Hippocampal formation (tissue), 2 donors: ENCODE measurements around the gene SLC30A10.
"Not testable (repeated sequence)": the region's sequence is repeated elsewhere in the genome, so short reads cannot be mapped to it uniquely, and the experiment has no call there.

Source experiments
- DNase-seq, 2 donors: peaks; one replicate each; lab custom pipeline; 2025; lab: John Stamatoyannopoulos, UW

SLC30A10 gene

DNA sequence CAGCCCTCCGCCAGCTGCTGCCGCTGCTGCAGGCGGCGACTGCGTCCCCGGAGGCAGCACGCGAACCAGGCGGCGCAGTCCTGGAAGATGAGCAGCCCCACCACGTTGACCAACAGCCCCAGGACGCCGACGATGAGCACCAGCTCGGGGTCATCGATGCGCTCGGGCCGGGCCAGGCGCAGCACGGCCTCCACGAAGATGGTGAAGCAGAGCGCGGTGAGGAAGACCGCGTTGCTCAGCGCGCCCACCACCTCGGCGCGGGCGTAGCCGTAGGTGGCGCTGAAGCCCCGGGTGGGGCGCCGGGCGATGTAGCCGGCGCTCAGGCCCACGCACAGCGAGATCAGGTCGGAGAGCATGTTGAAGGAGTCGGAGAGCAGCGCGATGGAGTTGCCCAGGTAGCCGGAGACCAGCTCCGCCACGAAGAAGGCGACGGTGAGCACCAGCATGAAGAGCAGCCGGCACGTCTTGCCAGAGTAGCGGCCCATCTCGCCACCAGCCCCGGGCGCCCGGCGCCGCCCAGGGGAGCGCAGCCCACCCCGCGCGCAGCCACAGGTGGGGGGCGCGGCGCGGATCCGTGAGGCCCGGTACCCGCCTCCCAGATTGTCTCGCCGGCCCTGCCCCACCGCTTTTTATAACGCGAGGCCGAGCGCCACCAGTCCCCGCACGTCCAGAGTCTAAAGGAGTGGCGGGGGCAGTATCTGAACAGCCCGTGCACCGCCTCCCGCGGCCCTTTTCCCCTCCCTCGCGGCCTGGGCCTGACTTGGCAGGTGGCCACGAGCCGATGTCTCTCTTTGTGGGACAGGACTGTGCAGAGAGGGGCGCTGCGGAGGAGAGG, at the start of gene SLC30A10:
SLC30A10 (minus strand) TSS at position 602 of the 835 bp plus-strand sequence; CDS start at position 485, 117 bp downstream.
- DNase-seq: peak in 1 of 2 donors; percentile 17

GRCh38 chr1:219973213-219973612, 44.9 kb upstream of the SLC30A10 start:
- no peak for DNase-seq

GRCh38 chr1:219967361-219967760, 39.0 kb upstream of the SLC30A10 start:
- no peak for DNase-seq

GRCh38 chr1:219966071-219966349, 37.7 kb upstream of the SLC30A10 start:
- DNase-seq: no peak

GRCh38 chr1:219965285-219966070, 37.1 kb upstream of the SLC30A10 start:
- DNase-seq: no peak

GRCh38 chr1:219963432-219963831, 35.1 kb upstream of the SLC30A10 start:
- DNase-seq: no peak

GRCh38 chr1:219961684-219962083, 33.3 kb upstream of the SLC30A10 start:
- no peak for DNase-seq

DNA sequence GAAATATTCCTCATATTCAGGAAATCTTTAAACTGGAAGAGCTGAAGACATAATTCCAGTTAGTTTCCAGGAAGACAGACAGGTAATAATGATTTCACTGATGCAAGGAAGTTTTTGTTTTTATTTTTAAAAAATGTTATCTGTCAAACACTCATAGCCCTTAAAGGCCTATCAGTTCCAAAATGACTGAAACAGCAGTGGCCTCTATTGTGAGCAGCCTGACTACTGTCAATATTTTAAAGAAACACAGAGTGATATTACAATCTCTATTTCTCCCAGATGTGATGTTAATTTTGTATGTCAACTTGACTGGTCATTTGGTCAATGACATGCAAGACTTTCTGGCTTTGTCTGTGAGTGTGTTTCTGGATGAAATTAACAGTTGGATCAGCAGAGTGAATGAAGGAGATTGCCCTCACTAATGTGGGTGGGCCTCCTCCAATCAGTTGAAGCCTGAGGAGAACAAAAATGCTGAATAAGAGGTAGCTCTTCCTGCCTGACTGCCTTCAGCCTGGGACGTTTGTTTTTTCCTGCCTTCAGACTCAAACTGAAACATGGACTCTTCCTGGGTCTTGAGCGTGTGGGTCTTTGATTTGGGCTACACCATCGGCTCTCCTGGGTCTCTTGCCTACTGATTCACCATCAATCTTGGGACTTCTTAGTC, 31.3 kb upstream of the SLC30A10 start:
- no peak for DNase-seq

DNA sequence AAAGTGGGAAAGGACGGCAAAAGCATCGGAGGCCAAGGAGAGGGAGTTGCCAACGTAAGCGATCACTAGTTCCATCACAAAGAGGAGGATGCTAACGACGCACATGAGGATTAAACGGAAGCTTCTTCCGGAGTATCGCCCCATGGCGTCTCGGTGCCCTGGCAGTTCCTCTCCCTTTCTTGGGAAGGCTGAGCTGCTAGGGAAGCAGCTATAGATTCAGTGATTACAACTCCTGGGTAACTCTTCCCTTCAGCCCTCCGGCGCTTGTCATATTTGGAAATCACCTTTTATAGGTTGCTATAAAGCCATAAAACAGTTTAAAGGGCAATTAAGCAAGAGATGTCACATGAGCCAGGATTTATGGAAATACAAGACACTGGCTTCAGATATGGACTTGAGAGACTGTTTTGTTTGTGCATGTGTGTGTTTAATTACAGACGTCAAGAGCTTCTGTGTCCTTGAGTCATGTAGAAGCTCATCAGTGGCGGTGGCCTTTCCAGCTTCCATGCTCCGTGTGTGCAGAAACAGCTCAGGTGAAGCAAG, 30.6 kb upstream of the SLC30A10 start:
- no peak for DNase-seq

DNA sequence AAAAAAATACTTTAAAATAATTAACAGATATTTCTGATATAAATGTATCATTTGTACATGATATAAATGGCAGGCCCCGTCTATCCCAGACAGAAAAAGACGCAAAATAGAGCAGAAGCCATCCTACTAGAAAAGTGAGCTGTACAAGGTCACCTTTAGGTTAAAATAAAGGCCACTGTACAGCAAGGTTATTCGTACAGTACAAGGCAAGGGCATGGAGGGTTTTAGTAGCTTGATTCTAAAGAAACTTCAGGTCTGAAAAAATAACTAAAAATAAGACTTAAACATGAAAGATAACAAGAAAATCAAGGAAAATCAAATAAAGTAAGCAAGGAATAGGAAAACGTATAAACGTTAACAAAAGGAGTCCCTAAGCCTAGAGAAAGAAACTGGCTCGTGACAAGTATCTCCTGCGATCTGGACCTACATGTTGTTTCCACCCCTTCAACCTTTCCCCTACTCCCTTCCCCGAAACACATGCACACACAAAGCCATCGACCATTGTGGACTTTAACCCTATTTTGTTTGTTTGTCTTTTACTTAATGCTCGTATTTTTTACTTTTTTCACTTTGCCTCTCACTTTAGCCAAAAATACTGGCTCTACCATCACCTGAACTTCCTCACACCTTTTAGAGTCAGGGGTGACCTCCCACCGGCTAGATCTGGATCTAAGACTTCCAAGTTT, 26.5 kb upstream of the SLC30A10 start:
- no peak for DNase-seq

- no peak for DNase-seq
Measured at GRCh38 chr1:219954052-219954451, 25.7 kb upstream of the SLC30A10 start.

DNA sequence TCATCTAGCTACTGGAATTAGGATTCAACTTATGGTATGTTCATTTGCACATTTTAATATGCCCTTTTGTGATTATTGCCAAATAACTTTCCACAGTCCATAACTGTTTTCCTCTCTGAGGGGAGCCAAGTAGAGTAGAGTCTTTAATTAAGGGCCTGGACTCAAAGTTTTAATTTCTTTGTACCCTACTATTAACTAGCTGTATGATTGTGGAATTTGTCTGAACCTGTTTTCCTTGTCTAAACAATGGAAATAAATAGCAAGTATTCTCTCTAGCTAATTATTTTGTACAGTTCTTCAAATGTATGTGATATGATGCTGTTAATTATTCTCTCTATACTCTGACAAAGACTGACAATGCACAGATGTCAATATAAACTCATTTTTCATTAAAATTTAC, 24.0 kb upstream of the SLC30A10 start:
- no peak for DNase-seq

- DNase-seq: not testable (repeated sequence)
Measured at GRCh38 chr1:219949227-219949626, 20.9 kb upstream of the SLC30A10 start.

DNA sequence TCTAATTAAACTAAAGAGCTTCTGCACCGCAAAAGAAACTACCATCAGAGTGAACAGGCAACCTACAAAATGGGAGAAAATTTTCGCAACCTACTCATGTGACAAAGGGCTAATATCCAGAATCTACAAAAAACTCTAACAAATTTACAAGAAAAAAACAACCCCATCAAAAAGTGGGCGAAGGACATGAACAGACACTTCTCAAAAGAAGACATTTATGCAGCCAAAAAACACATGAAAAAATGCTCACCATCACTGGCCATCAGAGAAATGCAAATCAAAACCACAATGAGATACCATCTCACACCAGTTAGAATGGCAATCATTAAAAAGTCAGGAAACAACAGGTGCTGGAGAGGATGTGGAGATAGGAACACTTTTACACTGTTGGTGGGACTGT, 20.4 kb upstream of the SLC30A10 start:
- not testable (repeated sequence) for DNase-seq

DNA sequence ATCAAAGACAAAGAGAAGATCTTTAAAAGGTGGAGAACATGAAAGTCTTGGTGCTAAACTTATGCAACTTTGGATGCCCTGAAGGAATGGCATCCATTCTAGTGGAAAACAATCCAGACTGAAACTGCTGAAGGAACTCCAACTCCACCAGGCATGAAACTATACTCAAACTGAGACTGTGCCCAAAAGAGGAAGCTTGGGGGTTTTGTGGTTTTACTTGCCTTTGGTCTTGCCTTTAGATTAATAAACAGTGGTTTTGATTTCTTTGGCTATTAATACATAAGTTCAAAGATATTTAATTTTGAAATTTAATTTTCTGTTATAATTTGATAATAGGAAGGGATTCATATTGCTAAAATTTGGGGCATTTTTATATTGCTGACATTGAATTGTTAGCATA, 17.4 kb upstream of the SLC30A10 start:
- DNase-seq: no peak

GRCh38 chr1:219941179-219942118, 13.1 kb upstream of the SLC30A10 start:
- no peak for DNase-seq

- DNase-seq: no peak
Measured at GRCh38 chr1:219940707-219941106, 12.3 kb upstream of the SLC30A10 start.

- DNase-seq: no peak
Measured at GRCh38 chr1:219938706-219939105, 10.3 kb upstream of the SLC30A10 start.

GRCh38 chr1:219933763-219934162, 5.4 kb upstream of the SLC30A10 start:
- DNase-seq: not testable (repeated sequence)

DNA sequence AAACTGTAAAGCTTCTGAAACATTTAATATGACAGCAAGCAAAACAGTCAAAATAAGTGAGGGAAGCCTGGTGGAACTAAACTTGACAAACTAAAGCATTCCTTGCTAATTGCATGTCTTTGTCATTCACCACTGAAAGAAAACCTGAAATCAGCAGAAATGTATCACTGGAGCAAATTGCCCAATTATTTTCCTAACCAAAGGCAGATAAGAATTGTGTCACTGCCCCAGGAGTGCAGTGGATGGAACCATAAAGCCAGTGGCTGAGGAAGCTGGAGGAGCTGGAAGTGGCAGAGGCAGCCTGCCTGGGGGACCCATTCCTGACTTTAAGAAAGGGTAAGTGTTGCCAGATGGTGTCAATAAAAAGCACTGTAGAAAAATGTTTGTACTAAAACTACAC, 2.7 kb upstream of the SLC30A10 start:
- no peak for DNase-seq

GRCh38 chr1:219928791-219929118, 398 bp upstream of the SLC30A10 start:
- DNase-seq: no peak
